Heart right ventricle (tissue), 16 donors: ENCODE results near the gene GRIN3A. TPM values are rescaled to one million over a fixed set of nuclear protein-coding genes. Genes with fewer than 3 reads are reported as not detected.

Source experiments
- ATAC-seq, 8 donors: fragments of 200-7000 bp; cut with Tn5 transposase; one replicate each; pipeline ENCODE4 v1.9.1; 2020; ENCODE audit warnings: mild to moderate bottlenecking in 8 of 8, moderate library complexity in 8 of 8, moderate number of reproducible peaks in 1 of 8
- DNase-seq, 2 donors: peaks; one replicate each; pipeline ENCODE4 v3.0.0-alpha.2; 2020
- H3K27ac ChIP-seq, 10 donors: fragments of 200-600 bp; sonication (generic) in 2 of 10; one replicate each; pipeline versions ENCODE4 v1.5.0 to v1.8.0; 2020 to 2022; ENCODE audit warnings: mild to moderate bottlenecking in 3 of 10
- H3K27me3 ChIP-seq, 7 donors: fragments of 200-600 bp; one replicate each; pipeline ENCODE4 v1.8.0; 2021 to 2022; ENCODE audit warnings: mild to moderate bottlenecking in 2 of 7
- H3K36me3 ChIP-seq, 9 donors: fragments of 200-600 bp; sonication (generic) in 1 of 9; one replicate each; pipeline versions ENCODE4 v1.5.0 to v1.8.0; 2020 to 2022; ENCODE audit warnings: mild to moderate bottlenecking in 2 of 9
- H3K4me1 ChIP-seq, 9 donors: fragments of 200-600 bp; sonication (generic) in 1 of 9; one replicate each; pipeline versions ENCODE4 v1.5.0 to v1.8.0; 2020 to 2022; ENCODE audit warnings: mild to moderate bottlenecking in 4 of 9
- H3K4me3 ChIP-seq, 10 donors: fragments of 200-600 bp; sonication (generic) in 2 of 10; one replicate each; pipeline versions ENCODE4 v1.5.0 to v1.8.0; 2020 to 2022; ENCODE audit warnings: mild to moderate bottlenecking in 7 of 10, moderate library complexity in 2 of 10
- H3K9me3 ChIP-seq, 11 donors: fragments of 200-600 bp in 10 of 11; sonication (generic) in 2 of 11; one replicate each; pipeline versions ENCODE4 v1.5.0 to v1.8.0; 2013 to 2022; ENCODE audit warnings: mild to moderate bottlenecking in 2 of 11, control low read depth in 1 of 11, moderate library complexity in 1 of 11
- WGBS, 2 donors: extraction: QIAGEN DNeasy Blood & Tissue Kit; methylation state at CpG; one replicate each; pipeline ENCODE4 v1.1.7; 2013; ENCODE audit warnings: inconsistent platforms in 1 of 2; 5-methylcytosine and 5-hydroxymethylcytosine counted together
- intact Hi-C, 10 donors: fragments of 100-400 bp; cut with DNase I; formaldehyde crosslinking; loops; one replicate each; pipeline versions ENCODE4 v1.11.1 to v1.14.2; 2022
- polyA plus RNA-seq, 2 donors: library from polyadenylated mRNA; stranded (reverse); fragments of 200-250 nt; gene quantifications; one replicate each; pipeline ENCODE4 v1.2.3, GENCODE V29; 2013
- total RNA-seq, 10 donors: library from RNA; stranded (reverse); fragmentation: NEBNext Ultra II Directional in 3 of 10; extraction: Animal tissue kit (Norgen Biotek cat#: 25700) in 3 of 10; gene quantifications; one replicate each; pipeline versions ENCODE4 v1.2.1 to v1.2.4, GENCODE V29; 2021 to 2023
- TF ChIP-seq, protein P1 (sequence below), 9 donors: fragments of 200-600 bp; sonication (generic) in 2 of 9; IDR thresholded peaks; one replicate each; pipeline versions ENCODE4 v1.5.0 to v1.8.0; 2021 to 2022; ENCODE audit warnings: antibody characterized with exemption in 9 of 9, mild to moderate bottlenecking in 5 of 9, moderate library complexity in 1 of 9
- donor health status: Arrhythmogenic right ventricular cardiomyopathy.
- donor health status: ischemic (EF 13 %, LVEDD 7.1; RV severe dilation, severe dysfunction).
- donor health status: healthy with polysubstance abuse.
- donor health status: DM: no; HTN: yes; CAD: no.
- donor health status: DM: no; HTN: no; CAD: no.
- donor health status: ischemic (EF 25% LVEDD 6.9; RV normal size, moderate dysfunction).
- donor health status: ischemic (EF 25% LVEDD 5.7; RV mildly dilated, moderate dysfunction).
- donor health status: healthy.
- donor health status: DM: yes; HTN: yes; CAD: no.
- donor health status: Ischemic cardiomyopathy.
- donor health status: ischemic (EF 35%, LVEDD 5.7; RV mildly dilated, moderate dysfunction).
- donor health status: nonischemic (EF 11% LVEDD 7.7; RV severe dilation, severe dysfunction).
- donor health status: DM: yes; HTN: yes; CAD: no.
- donor health status: PGD.
- donor health status: ischemic (EF 29% LVEDD 5.4; RV normal size, mild dysfunction).
- donor health status: nonischemic (EF 23%, LVEDD 6.1; RV moderate dilation, normal function).

The GRIN3A gene
- total and polyA plus RNA-seq, 12 donors, result 0.06 to 1.4 (median 0.33) TPM

DNA sequence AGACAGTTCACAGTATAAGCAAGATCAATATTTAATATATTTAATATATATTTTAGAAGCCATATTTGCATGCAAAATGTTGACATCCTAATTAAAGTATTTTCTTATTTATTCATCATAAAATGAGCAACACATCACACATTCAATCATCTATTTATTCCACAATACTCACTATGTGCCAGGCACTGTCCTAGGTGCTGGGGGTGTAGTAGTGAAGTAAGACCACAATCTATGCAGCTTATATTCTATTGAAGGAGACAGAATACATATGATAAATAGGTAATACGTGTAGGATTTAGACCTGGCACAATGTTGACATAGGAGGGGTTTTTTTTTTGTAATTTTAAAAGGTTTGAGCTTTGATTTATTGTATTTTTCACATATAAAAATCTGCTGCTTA lies 63.1 kb downstream of the GRIN3A start:
- no peaks in the 10 kb centered on the region for H3K36me3 ChIP-seq
- H3K27me3 ChIP-seq, result no peaks in the 10 kb centered on the region
- DNase-seq, result no peak
- WGBS, 2 donors, result 72% methylated on average over 1 of the region's 1 CpG
- H3K27ac ChIP-seq, result no peak overlapping the region
- TF ChIP-seq, protein P1, sequence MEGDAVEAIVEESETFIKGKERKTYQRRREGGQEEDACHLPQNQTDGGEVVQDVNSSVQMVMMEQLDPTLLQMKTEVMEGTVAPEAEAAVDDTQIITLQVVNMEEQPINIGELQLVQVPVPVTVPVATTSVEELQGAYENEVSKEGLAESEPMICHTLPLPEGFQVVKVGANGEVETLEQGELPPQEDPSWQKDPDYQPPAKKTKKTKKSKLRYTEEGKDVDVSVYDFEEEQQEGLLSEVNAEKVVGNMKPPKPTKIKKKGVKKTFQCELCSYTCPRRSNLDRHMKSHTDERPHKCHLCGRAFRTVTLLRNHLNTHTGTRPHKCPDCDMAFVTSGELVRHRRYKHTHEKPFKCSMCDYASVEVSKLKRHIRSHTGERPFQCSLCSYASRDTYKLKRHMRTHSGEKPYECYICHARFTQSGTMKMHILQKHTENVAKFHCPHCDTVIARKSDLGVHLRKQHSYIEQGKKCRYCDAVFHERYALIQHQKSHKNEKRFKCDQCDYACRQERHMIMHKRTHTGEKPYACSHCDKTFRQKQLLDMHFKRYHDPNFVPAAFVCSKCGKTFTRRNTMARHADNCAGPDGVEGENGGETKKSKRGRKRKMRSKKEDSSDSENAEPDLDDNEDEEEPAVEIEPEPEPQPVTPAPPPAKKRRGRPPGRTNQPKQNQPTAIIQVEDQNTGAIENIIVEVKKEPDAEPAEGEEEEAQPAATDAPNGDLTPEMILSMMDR (IDR thresholded peaks at IDR 0.05), result no peak
- H3K4me1 ChIP-seq, result peaks cover 0 to 9% (median 0%) of the 10 kb centered on the region in 9 donors
- no peaks in the 10 kb centered on the region for H3K9me3 ChIP-seq
- ATAC-seq, result no peak
- intact Hi-C loops, result no loop called here
- no peak overlapping the region for H3K4me3 ChIP-seq

DNA sequence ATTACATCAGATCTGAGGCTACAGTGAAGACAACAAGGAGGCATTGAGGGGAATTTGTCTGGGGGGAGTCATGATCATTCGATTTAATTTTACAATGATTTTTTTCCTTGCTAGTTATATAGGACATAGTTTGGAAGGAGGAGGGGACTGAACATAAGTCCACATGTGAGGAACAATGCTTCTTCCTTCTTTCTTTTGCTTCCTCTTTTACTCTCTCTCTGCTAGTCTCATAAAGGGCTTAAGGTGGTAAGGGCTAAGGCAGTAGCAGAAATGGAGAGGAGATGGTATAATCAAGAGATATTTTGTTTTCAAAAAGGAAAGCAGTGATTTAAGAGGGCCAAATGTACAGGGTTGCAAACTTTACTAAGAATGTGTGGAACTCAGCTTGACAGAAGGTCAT lies 64.3 kb downstream of the GRIN3A start:
- H3K4me1 ChIP-seq, result peaks cover 0 to 9% (median 0%) of the 10 kb centered on the region in 9 donors
- no peak for ATAC-seq
- no peaks in the 10 kb centered on the region for H3K27me3 ChIP-seq
- no peak for DNase-seq
- intact Hi-C loops, result no loop called here
- H3K9me3 ChIP-seq, result no peaks in the 10 kb centered on the region
- H3K27ac ChIP-seq, result peak overlapping the region in 1 of 10 donors; percentile 21
- H3K36me3 ChIP-seq, result no peaks in the 10 kb centered on the region
- 43 to 61% methylated on average over 1 of the region's 1 CpG for WGBS, 2 donors
- no peak overlapping the region for H3K4me3 ChIP-seq
- TF ChIP-seq, protein P1 (IDR thresholded peaks at IDR 0.05), result no peak

DNA sequence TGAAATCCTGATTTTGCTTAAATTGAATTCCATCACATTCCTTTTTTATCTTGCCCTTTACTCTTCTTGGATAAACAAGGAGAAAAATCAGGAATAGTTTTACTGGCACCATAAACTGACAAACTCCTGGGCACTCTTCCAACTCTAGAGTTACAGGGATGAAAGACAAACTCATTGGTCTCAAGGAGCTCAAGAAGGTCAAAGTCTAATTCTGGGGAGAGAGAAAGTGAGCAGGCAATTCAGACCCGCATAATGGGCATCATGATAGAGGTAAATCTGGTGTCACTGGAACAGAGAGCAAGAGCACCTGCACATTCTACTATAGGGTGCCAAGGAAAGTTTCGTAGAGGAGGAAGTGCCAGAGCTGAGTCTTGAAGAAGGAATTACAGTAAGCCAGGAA lies 64.8 kb downstream of the GRIN3A start:
- WGBS, 2 donors, result 70 to 71% methylated on average over 2 of the region's 2 CpGs
- H3K4me1 ChIP-seq, result peaks cover 0 to 9% (median 0%) of the 10 kb centered on the region in 9 donors
- H3K27ac ChIP-seq, result no peak overlapping the region
- H3K4me3 ChIP-seq, result no peak overlapping the region
- ATAC-seq, result no peak
- TF ChIP-seq, protein P1 (IDR thresholded peaks at IDR 0.05), result no peak
- H3K36me3 ChIP-seq, result no peaks in the 10 kb centered on the region
- intact Hi-C loops, result no loop called here
- no peaks in the 10 kb centered on the region for H3K27me3 ChIP-seq
- no peak for DNase-seq
- H3K9me3 ChIP-seq, result no peaks in the 10 kb centered on the region

DNA sequence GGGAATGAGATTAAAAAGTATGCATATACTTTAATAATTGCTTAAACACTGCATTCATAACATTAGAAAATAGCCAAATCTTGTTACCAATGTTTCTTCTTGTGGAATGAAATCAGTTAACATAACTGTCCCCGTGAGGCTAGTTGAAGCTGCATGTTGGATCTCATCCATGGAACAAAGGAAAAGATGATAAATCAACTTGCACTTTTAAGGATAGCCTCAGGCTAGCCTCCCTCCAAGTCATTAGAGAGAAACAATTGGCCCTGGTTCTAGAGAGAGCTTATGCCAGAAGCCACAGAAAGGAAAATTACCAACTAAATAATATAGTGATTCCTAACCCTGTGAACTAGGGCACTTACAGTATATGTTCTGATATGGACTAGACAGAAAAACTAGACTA lies 66.9 kb downstream of the GRIN3A start:
- H3K4me1 ChIP-seq, result peaks cover 0 to 9% (median 0%) of the 10 kb centered on the region in 9 donors
- DNase-seq, result no peak
- WGBS, 2 donors, result 44 to 46% methylated on average over 1 of the region's 1 CpG
- ATAC-seq, result no peak
- intact Hi-C loops, result no loop called here
- H3K27ac ChIP-seq, result no peak overlapping the region
- no peaks in the 10 kb centered on the region for H3K27me3 ChIP-seq
- TF ChIP-seq, protein P1 (IDR thresholded peaks at IDR 0.05), result no peak
- no peaks in the 10 kb centered on the region for H3K9me3 ChIP-seq
- H3K36me3 ChIP-seq, result no peaks in the 10 kb centered on the region
- H3K4me3 ChIP-seq, result no peak overlapping the region
